Cardiac fibroblast (primary cell): ENCODE results near the gene STAB2.

ENCODE experiments used
- DNase-seq, 2 donors: peaks; one replicate each; pipeline versions ENCODE4 v3.0.0 to v3.0.0-alpha.2; 2010; ENCODE audit warnings: low read depth in 2 of 2
- H3K4me3 ChIP-seq, 2 donors: replicated peaks in 1 of 2; 1 replicate in 1 of 2; 2 replicates in 1 of 2; pipeline ENCODE4 v1.5.1; 2011; ENCODE audit warnings: low read depth in 2 of 2, low read length in 2 of 2, mild to moderate bottlenecking in 2 of 2, moderate library complexity in 1 of 2
- TF ChIP-seq, protein P1 (sequence below): IDR thresholded peaks from one replicate; pipeline ENCODE4 v1.5.1; 2011; ENCODE audit warnings: low read depth, mild to moderate bottlenecking, low read length, inconsistent platforms

The STAB2 gene

DNA sequence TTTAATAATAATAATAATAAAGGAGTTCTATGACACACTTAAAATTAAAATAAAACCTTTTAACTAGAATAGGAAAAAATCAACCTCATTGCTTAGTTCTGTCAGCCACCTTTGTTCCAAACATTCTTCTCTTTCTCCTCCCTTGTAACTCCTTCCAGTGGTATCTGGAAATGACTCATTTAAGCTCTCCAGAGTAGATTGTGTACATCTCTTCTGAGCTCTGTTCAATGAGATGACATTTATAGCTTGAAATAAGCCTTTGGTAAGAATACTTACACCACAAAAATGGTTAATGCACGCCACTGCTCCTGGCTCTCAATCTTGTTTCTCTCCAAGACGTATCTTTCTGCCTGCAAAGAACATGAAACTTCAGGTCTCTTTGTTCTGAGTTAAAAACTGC lies 70.3 kb downstream of the STAB2 start:
- TF ChIP-seq, protein P1, sequence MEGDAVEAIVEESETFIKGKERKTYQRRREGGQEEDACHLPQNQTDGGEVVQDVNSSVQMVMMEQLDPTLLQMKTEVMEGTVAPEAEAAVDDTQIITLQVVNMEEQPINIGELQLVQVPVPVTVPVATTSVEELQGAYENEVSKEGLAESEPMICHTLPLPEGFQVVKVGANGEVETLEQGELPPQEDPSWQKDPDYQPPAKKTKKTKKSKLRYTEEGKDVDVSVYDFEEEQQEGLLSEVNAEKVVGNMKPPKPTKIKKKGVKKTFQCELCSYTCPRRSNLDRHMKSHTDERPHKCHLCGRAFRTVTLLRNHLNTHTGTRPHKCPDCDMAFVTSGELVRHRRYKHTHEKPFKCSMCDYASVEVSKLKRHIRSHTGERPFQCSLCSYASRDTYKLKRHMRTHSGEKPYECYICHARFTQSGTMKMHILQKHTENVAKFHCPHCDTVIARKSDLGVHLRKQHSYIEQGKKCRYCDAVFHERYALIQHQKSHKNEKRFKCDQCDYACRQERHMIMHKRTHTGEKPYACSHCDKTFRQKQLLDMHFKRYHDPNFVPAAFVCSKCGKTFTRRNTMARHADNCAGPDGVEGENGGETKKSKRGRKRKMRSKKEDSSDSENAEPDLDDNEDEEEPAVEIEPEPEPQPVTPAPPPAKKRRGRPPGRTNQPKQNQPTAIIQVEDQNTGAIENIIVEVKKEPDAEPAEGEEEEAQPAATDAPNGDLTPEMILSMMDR, result no peak
- no peak overlapping the region for H3K4me3 ChIP-seq
- DNase-seq, result peak; percentile 17 to 30

DNA sequence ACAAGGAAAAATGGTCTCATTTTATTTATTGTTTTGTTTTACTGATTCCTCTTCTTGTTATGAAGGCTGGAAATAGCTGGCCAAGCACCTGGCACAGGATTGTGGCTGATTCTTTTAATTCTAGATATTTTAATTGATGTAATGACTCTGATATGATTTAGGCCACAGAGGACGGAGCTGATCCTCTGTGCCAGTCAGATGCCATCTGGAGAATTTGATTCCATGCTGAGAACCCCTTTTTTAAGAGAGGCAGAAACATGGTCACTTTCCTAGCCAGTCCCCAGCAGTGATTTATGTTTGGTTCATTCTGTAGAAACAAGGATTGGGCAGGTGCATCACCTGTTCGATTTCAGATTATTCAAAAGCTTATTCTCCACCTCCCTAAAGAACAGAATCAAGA lies 77.6 kb downstream of the STAB2 start:
- TF ChIP-seq, protein P1, result no peak
- no peak for DNase-seq
- H3K4me3 ChIP-seq, result no peak overlapping the region

DNA sequence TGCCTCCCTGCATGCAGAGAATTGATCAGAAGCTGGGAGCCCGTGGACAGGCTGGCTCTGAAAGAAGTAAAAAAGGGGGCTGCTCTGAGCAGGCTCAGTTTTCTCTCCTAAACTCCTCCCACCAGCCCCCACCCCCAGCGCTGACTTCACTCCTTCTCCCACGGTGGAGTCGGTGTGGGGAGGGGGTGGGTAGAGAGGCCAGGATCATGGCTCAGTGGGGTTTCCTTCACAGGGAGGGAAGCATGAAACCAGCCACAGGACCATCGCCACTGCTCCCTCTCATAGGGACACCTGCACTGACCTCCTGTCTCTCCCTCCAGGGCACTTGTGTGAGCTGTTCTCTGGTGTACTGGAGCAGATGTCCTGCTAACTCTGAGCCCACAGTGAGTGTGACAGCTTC lies 78.9 kb downstream of the STAB2 start:
- no peak overlapping the region for H3K4me3 ChIP-seq
- no peak for DNase-seq
- TF ChIP-seq, protein P1, result no peak

DNA sequence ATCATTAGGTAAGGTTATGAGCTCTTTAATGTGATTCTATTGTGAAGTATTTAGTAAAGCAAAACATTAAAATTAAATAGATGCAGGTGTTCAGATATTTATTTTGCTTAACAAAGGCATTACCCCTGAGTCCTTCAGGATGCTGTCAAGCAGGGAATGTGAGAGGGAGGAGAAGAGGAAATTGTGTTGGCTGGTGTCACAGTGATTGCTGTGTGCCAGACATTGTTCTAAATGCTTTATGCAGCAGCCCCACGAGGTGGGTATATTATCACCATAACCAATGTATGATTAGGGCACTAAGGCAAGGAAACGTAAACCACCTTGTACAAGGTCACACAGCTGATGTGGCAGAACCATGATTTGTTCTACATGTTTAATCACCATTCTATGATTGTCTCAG lies 80.1 kb downstream of the STAB2 start:
- DNase-seq, result no peak
- no peak overlapping the region for H3K4me3 ChIP-seq
- TF ChIP-seq, protein P1, result no peak

DNA sequence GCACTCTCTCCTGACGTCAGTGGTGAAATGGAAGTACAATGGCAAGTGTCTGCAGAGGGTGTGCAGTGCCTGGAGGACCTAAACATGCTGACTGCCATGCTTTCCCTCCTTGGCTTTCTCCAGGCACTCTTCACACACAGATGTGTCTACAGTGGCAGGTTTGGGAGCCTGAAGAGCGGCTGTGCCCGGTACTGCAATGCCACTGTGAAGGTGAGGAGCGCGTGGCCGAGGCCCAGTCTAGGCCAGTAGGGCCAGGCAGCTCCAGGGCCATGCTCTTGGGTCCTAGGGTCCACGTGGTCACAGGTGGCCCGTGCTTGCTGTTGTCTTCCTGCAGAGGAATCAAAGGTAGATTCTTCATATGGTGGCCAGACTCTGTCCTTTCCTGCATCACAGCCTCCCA lies 81.4 kb downstream of the STAB2 start:
- no peak for DNase-seq
- TF ChIP-seq, protein P1, result no peak
- H3K4me3 ChIP-seq, result no peak overlapping the region

DNA sequence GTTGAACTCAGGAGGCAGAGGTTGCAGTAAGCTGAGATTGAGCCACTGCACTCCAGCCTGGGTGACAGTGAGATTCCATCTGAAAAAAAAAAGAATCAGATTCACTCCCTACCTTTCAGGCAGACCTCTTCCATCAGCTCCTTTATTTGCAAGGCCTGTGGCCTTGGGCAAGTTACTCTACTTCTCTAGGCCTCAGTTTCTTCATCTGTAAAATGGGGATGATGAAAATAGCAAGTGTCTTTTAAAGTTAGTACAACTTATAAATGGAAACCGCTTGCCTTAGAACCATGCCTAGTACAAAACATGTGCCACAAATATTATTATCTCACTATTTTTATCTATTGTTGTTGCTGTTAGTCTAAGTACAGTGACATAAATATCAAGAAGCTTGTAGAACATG lies 84.3 kb downstream of the STAB2 start:
- no peak overlapping the region for H3K4me3 ChIP-seq
- TF ChIP-seq, protein P1, result no peak
- DNase-seq, result no peak

DNA sequence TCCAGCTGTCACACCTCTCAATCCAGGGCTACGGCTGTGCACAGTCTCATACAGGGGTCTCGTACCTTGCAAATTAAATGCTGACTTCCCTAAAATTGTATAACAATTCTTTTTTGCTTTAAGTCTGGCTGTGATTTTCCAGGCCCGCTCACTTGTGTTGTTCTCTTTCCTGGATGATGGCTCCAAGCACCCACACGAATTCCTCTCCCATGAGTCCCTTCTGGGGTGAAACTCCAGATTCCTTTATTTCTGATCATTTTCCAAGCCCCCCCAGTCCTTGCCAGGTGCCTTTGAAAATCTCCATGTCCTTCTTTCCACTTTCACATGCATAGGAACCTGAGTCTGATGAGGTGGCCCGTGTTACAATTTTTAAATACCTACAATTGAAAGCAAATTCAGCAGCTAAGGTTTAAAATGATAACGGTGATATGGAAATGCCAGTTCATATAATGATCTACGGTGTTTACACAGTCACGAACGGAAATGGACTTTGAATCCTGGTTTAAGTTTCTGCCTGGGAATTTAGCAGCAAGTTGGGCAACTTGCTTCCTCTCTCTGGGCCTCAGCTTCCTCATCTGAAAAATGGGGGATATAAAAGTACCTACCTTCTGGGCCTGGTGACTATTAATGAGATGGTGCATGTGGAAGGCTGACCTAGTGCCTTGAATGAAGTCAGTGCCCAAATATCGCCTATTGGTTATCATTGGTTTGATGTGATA lies 85.5 kb downstream of the STAB2 start:
- no peak for DNase-seq
- no peak overlapping the region for H3K4me3 ChIP-seq
- TF ChIP-seq, protein P1, result no peak
